HG03064 (cell line): ENCODE results near the gene ZBTB42.

Source experiments
- ATAC-seq: cut with Tn5 transposase; IDR thresholded peaks from one replicate; pipeline ENCODE4 v1.9.1; 2021; ENCODE audit warnings: low read depth; ENCODE audit not compliant: unreplicated experiment

Gene ZBTB42

GRCh38 chr14:104781271-104782077, 19.4 kb upstream of the ZBTB42 start:
- no peak for ATAC-seq

- no peak for ATAC-seq
These were observed 18.7 kb upstream of the ZBTB42 start for GRCh38 chr14:104782086-104782807.

- no peak for ATAC-seq
These were observed 18.1 kb upstream of the ZBTB42 start for GRCh38 chr14:104782808-104783139.

- ATAC-seq, result no peak
These were observed 17.2 kb upstream of the ZBTB42 start for GRCh38 chr14:104783484-104784217.

- ATAC-seq, result no peak
These were observed 16.7 kb upstream of the ZBTB42 start for GRCh38 chr14:104784218-104784568.

GRCh38 chr14:104784846-104785707, 15.8 kb upstream of the ZBTB42 start:
- ATAC-seq, result no peak

- no peak for ATAC-seq
These were observed 15.2 kb upstream of the ZBTB42 start for GRCh38 chr14:104785708-104786080.

GRCh38 chr14:104786091-104786586, 14.8 kb upstream of the ZBTB42 start:
- ATAC-seq, result no peak

GRCh38 chr14:104786726-104787675, 13.9 kb upstream of the ZBTB42 start:
- no peak for ATAC-seq

- ATAC-seq, result no peak
These were observed 13.2 kb upstream of the ZBTB42 start for GRCh38 chr14:104787736-104788135.

GRCh38 chr14:104788161-104788818, 12.6 kb upstream of the ZBTB42 start:
- ATAC-seq, result no peak

- no peak for ATAC-seq
These were observed 11.8 kb upstream of the ZBTB42 start for GRCh38 chr14:104788873-104789663.

- ATAC-seq, result no peak
These were observed 10.9 kb upstream of the ZBTB42 start for GRCh38 chr14:104789752-104790743.

GRCh38 chr14:104791425-104791824, 9.5 kb upstream of the ZBTB42 start:
- no peak for ATAC-seq

- ATAC-seq, result no peak
These were observed 8.6 kb upstream of the ZBTB42 start for GRCh38 chr14:104792101-104792884.
